Neural cell (in vitro differentiated cells): ENCODE results near the gene CDKN2AIPNL.

Source experiments
- EP300 ChIP-seq: fragments of 450-650 bp; conservative IDR thresholded peaks from 2 replicates; pipeline ENCODE4 v1.6.1; 2014; ENCODE audit warnings: antibody characterized with exemption, mild to moderate bottlenecking, moderate library complexity; ENCODE audit not compliant: poor library complexity, severe bottlenecking
- EZH2 ChIP-seq: fragments of 200-600, 300-800 bp; shearing (Covaris generic), sonication (generic); IDR thresholded peaks from 2 replicates; pipeline ENCODE4 v1.6.1; 2014; ENCODE audit warnings: antibody characterized with exemption, low read length, borderline replicate concordance, mild to moderate bottlenecking; ENCODE audit not compliant: insufficient read depth, poor library complexity, severe bottlenecking
- POLR2AphosphoS5 ChIP-seq: IDR thresholded peaks from 2 replicates; pipeline ENCODE4 v1.6.1; 2012
- RAD21 ChIP-seq: fragments of 450-650 bp; conservative IDR thresholded peaks from 2 replicates; pipeline ENCODE4 v1.6.1; 2014; ENCODE audit warnings: antibody characterized with exemption, mild to moderate bottlenecking, moderate library complexity
- REST ChIP-seq: IDR thresholded peaks from 2 replicates; pipeline ENCODE4 v1.6.1; 2012; ENCODE audit warnings: borderline replicate concordance
- SMC3 ChIP-seq: fragments of 450-650 bp; conservative IDR thresholded peaks from 2 replicates; pipeline ENCODE4 v1.6.1; 2014; ENCODE audit warnings: antibody characterized with exemption, mild to moderate bottlenecking, moderate library complexity; ENCODE audit not compliant: poor library complexity
- TF ChIP-seq, protein P1 (sequence below): fragments of 450-650 bp; IDR thresholded peaks from 2 replicates; pipeline ENCODE4 v1.5.1; 2014; ENCODE audit warnings: antibody characterized with exemption, mild to moderate bottlenecking, moderate library complexity; ENCODE audit not compliant: poor library complexity, severe bottlenecking

- TF ChIP-seq POLR2AphosphoS5 (no peak), REST (no peak), EZH2 (no peak), EP300 (no peak), RAD21 (no peak), SMC3 (no peak)
- TF ChIP-seq, protein P1, sequence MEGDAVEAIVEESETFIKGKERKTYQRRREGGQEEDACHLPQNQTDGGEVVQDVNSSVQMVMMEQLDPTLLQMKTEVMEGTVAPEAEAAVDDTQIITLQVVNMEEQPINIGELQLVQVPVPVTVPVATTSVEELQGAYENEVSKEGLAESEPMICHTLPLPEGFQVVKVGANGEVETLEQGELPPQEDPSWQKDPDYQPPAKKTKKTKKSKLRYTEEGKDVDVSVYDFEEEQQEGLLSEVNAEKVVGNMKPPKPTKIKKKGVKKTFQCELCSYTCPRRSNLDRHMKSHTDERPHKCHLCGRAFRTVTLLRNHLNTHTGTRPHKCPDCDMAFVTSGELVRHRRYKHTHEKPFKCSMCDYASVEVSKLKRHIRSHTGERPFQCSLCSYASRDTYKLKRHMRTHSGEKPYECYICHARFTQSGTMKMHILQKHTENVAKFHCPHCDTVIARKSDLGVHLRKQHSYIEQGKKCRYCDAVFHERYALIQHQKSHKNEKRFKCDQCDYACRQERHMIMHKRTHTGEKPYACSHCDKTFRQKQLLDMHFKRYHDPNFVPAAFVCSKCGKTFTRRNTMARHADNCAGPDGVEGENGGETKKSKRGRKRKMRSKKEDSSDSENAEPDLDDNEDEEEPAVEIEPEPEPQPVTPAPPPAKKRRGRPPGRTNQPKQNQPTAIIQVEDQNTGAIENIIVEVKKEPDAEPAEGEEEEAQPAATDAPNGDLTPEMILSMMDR, result no peak
Measured at GRCh38 chr5:134459491-134459890, 47.8 kb upstream of the CDKN2AIPNL start.
